ENCODE data around the gene SPATA24.

The SPATA24 gene

DNA sequence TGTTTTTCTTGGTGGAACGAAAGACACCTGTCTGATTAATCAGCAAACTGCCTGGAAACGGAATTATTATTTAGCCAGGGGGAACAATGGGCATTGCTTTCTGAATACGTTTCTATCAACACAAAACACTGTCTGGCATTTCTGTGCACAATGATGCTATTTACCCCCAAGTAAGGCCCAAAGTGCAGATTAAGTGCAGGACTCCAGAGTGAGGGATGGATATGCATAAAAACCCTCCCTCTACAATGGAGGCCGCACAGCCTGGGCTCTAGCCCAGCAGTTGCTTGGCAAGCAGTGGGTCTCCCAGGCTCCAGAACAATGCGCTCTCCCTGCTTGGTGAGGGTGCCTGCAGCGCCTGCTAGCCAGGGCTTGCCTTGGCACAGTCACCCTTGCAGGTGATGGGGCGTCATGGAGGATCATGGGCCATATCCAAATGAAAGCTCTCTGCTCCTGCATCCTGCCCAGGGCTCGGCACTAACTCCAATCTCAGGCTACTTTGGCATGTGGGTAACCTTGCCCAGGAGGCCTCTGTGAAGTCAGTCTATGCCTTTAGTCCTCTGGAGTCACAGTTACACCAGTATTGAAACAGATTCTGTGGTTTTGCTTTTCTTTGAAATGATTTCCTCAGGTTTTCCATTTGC is 11.5 kb upstream of the SPATA24 start:
- POLR2A ChIA-PET = no interaction called here
- no peak for DNase-seq (ENCODE audit: extremely low spot score)
- TF ChIP-seq SP1 (IDR thresholded peaks at IDR 0.05) (no peak), L3MBTL2 (conservative IDR thresholded peaks at IDR 0.05) (no peak), FOXK2 (IDR thresholded peaks at IDR 0.05) (no peak), HDGF (IDR thresholded peaks at IDR 0.05; ENCODE audit: borderline replicate concordance) (no peak), SUZ12 (IDR thresholded peaks at IDR 0.05) (no peak), CTBP1 (IDR thresholded peaks at IDR 0.05; ENCODE audit: borderline replicate concordance) (no peak), ARNT (IDR thresholded peaks at IDR 0.05) (no peak), FOXA1 (IDR thresholded peaks at IDR 0.05) (no peak), BHLHE40 (IDR thresholded peaks at IDR 0.05; ENCODE audit: borderline replicate concordance) (no peak), ZNF384 (IDR thresholded peaks at IDR 0.05) (no peak), TARDBP (IDR thresholded peaks at IDR 0.05) (no peak), NFRKB (IDR thresholded peaks at IDR 0.05) (no peak), FOXM1 (IDR thresholded peaks at IDR 0.05; ENCODE audit: borderline replicate concordance) (no peak), LEF1 (IDR thresholded peaks at IDR 0.05; ENCODE audit: borderline replicate concordance) (no peak), ELF4 (IDR thresholded peaks at IDR 0.05) (no peak)
- TF ChIP-seq, protein P1, sequence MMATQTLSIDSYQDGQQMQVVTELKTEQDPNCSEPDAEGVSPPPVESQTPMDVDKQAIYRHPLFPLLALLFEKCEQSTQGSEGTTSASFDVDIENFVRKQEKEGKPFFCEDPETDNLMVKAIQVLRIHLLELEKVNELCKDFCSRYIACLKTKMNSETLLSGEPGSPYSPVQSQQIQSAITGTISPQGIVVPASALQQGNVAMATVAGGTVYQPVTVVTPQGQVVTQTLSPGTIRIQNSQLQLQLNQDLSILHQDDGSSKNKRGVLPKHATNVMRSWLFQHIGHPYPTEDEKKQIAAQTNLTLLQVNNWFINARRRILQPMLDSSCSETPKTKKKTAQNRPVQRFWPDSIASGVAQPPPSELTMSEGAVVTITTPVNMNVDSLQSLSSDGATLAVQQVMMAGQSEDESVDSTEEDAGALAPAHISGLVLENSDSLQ (IDR thresholded peaks at IDR 0.05) = no peak
- CTCF ChIA-PET = no interaction called here

DNA sequence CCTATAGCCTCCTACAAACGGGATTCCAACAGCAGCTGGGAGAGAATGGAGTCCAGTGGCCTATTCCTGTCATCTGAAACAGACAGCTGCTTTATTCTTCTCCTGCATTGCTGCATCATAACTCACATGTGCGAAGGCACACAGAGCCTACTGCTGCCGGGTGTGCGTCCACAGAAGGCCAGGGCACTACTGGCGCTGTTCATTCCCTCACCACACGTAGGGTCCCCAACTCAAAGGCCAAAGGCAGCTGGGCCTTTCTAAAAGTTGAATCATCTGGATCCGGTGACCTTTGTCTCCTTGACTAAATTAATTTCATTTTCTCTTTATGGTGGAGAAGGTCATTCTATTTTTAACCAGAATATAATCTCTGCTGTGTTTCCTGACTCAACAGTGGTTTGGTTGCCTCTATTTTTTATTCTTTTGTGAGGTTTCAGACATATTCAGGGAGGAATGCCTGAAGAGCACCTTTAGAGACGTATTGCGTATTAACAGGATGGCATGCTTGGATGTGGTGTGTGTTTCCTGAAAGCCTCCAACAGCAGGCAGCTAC is 10.8 kb upstream of the SPATA24 start:
- DNase-seq (ENCODE audit: extremely low spot score) = no peak
- TF ChIP-seq ELF4 (IDR thresholded peaks at IDR 0.05) (no peak), SP1 (IDR thresholded peaks at IDR 0.05) (no peak), BHLHE40 (IDR thresholded peaks at IDR 0.05; ENCODE audit: borderline replicate concordance) (no peak), NFRKB (IDR thresholded peaks at IDR 0.05) (no peak), LEF1 (IDR thresholded peaks at IDR 0.05; ENCODE audit: borderline replicate concordance) (no peak), ARNT (IDR thresholded peaks at IDR 0.05) (no peak), ZNF384 (IDR thresholded peaks at IDR 0.05) (no peak), SUZ12 (IDR thresholded peaks at IDR 0.05) (no peak), FOXK2 (IDR thresholded peaks at IDR 0.05) (no peak), TARDBP (IDR thresholded peaks at IDR 0.05) (no peak), FOXA1 (IDR thresholded peaks at IDR 0.05) (no peak), FOXM1 (IDR thresholded peaks at IDR 0.05; ENCODE audit: borderline replicate concordance) (no peak), HDGF (IDR thresholded peaks at IDR 0.05; ENCODE audit: borderline replicate concordance) (no peak), L3MBTL2 (conservative IDR thresholded peaks at IDR 0.05) (no peak), CTBP1 (IDR thresholded peaks at IDR 0.05; ENCODE audit: borderline replicate concordance) (no peak)
- TF ChIP-seq, protein P1 (IDR thresholded peaks at IDR 0.05) = no peak
- CTCF ChIA-PET = interaction anchor here (0.8 to 1.2 kb wide), 2 partner anchors 99 to 110 kb away, joined by 3 to 4 read pairs; no protein-coding TSS in a partner anchor
- POLR2A ChIA-PET = interaction anchor here (1.4 kb wide), 1 partner anchor 25 kb away, joined by 4 read pairs; the partner anchor contains the start of gene DNAJC18

DNA sequence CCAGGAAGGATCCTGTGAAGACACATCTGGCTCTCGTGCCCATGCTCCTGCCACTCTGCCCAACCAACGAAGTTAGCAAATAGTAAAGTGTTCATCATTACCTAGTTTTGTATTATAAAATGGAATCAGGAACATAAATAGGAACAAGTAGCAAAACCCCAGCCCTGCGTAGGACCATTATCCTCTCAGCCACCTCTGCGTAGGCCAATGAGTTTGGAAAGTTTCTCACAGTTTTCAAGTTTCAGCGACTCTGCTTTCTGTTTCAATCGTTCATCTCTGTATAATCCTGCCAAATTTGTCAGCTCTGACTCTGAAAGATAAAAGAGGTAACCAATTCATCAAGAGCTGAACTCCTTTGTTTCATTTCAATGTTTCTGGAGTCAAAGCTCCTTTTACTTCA is 10.1 kb upstream of the SPATA24 start:
- DNase-seq (ENCODE audit: extremely low spot score) = no peak
- TF ChIP-seq CTBP1 (IDR thresholded peaks at IDR 0.05; ENCODE audit: borderline replicate concordance) (no peak), L3MBTL2 (conservative IDR thresholded peaks at IDR 0.05) (no peak), SUZ12 (IDR thresholded peaks at IDR 0.05) (no peak), LEF1 (IDR thresholded peaks at IDR 0.05; ENCODE audit: borderline replicate concordance) (no peak), NFRKB (IDR thresholded peaks at IDR 0.05) (no peak), BHLHE40 (IDR thresholded peaks at IDR 0.05; ENCODE audit: borderline replicate concordance) (no peak), FOXM1 (IDR thresholded peaks at IDR 0.05; ENCODE audit: borderline replicate concordance) (no peak), FOXA1 (IDR thresholded peaks at IDR 0.05) (no peak), TARDBP (IDR thresholded peaks at IDR 0.05) (no peak), ELF4 (IDR thresholded peaks at IDR 0.05) (no peak), ZNF384 (IDR thresholded peaks at IDR 0.05) (no peak), SP1 (IDR thresholded peaks at IDR 0.05) (no peak), HDGF (IDR thresholded peaks at IDR 0.05; ENCODE audit: borderline replicate concordance) (no peak), FOXK2 (IDR thresholded peaks at IDR 0.05) (no peak), ARNT (IDR thresholded peaks at IDR 0.05) (no peak)
- TF ChIP-seq, protein P1 (IDR thresholded peaks at IDR 0.05) = no peak
- ChIA-PET CTCF (interaction anchor here (0.8 to 1.2 kb wide), 2 partner anchors 100 to 110 kb away, joined by 3 to 4 read pairs; no protein-coding TSS in a partner anchor), POLR2A (interaction anchor here (1.4 kb wide), 1 partner anchor 25 kb away, joined by 4 read pairs; the partner anchor contains the start of gene DNAJC18)

DNA sequence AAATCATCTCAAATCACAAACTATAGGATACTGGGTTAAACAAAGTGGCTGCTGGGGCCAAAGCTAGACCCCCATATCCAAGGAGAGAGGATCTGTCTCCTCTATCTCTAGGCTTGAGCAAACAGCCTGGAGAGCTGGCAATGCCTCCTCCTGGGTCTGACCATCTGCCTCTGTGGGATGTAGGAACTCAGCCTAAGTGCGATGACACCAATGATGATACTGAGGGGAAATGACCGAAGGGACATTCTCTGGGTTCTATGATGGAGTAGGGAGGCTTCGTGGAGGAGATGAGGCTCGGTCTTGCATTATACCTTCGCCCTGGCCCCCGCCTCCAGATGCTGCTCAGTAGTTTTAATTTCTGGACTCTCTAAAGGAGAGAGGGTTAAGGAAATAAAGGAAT is 9.3 kb upstream of the SPATA24 start:
- DNase-seq (ENCODE audit: extremely low spot score) = no peak
- CTCF ChIA-PET = no interaction called here
- TF ChIP-seq CTBP1 (IDR thresholded peaks at IDR 0.05; ENCODE audit: borderline replicate concordance) = no peak
- no peak for TF ChIP-seq FOXA1 (IDR thresholded peaks at IDR 0.05)
- TF ChIP-seq SP1 (IDR thresholded peaks at IDR 0.05) = no peak
- TF ChIP-seq LEF1 (IDR thresholded peaks at IDR 0.05; ENCODE audit: borderline replicate concordance) = no peak
- no peak for TF ChIP-seq FOXM1 (IDR thresholded peaks at IDR 0.05; ENCODE audit: borderline replicate concordance)
- no peak for TF ChIP-seq NFRKB (IDR thresholded peaks at IDR 0.05)
- TF ChIP-seq, protein P1 (IDR thresholded peaks at IDR 0.05) = no peak
- POLR2A ChIA-PET = interaction anchor here (1.4 kb wide), 1 partner anchor 26 kb away, joined by 4 read pairs; the partner anchor contains the start of gene DNAJC18
